K562 (cell line): Measurements from ENCODE around the gene WARS2. TPM values are rescaled to one million over a fixed set of nuclear protein-coding genes. Genes with fewer than 3 reads are reported as not detected.

Experiments used
- ATAC-seq: fragments of 200-7000 bp; cut with Tn5 transposase; 3 replicates; pipeline ENCODE4 v1.9.1; 2020; ENCODE audit warnings: moderate library complexity
- BruUV-seq: library from RNA; stranded (reverse); fragments of 400-500 nt; replicated peaks from 2 replicates; lab custom pipeline; 2021; lab: Mats Ljungman, UMichigan
- CTCF ChIA-PET: fragments of 300-600 bp; formaldehyde crosslinking; extraction: SDS; loops from one replicate; lab custom pipeline; 2021; ENCODE audit warnings: low intra/inter-chr PET ratio; lab: Yijun Ruan, JAX
- POLR2A ChIA-PET: fragments of 300-600, 350-650 bp; sonication (Branson Sonifier 250); formaldehyde crosslinking; extraction: SDS; loops from one replicate; lab custom pipeline; 2021; ENCODE audit warnings: antibody characterized with exemption, inconsistent platforms; lab: Yijun Ruan, JAX
- DNase-seq, 4 experiments: peaks; one replicate each; pipeline versions ENCODE4 v3.0.0 to v3.0.0-alpha.2; 2011 to 2018; ENCODE audit warnings: low spot score in 3 of 4, mixed read lengths in 3 of 4; ENCODE audit errors: extremely low read depth in 1 of 4
- FAIRE-seq: peaks from 2 replicates; lab custom pipeline; 2011; peaks lifted over from hg19 to GRCh38; lab: Jason Lieb, UNC
- H2AFZ ChIP-seq: 2 replicates; pipeline ENCODE4 v1.6.0; 2011; ENCODE audit warnings: low read depth, low read length, control low read depth, inconsistent platforms
- H3K27ac ChIP-seq: fragments of 200-600 bp; 3 replicates; pipeline ENCODE4 v1.8.0; 2011; ENCODE audit warnings: low read depth, mild to moderate bottlenecking, control low read depth, inconsistent platforms, low read length, moderate library complexity, mixed read lengths; ENCODE audit errors: extremely low read depth
- H3K27me3 ChIP-seq, 2 experiments: fragments of 300-600 bp in 1 of 2; 2 replicates in 1 of 2; 3 replicates in 1 of 2; pipeline versions ENCODE4 v1.6.0 to v1.8.0; 2011; ENCODE audit warnings: inconsistent platforms in 2 of 2, low read length in 2 of 2, mild to moderate bottlenecking in 1 of 2, mixed read lengths in 1 of 2, moderate library complexity in 1 of 2; ENCODE audit not compliant: control insufficient read depth in 2 of 2, insufficient read depth in 2 of 2
- H3K36me3 ChIP-seq: fragments of 300-600 bp; 3 replicates; pipeline ENCODE4 v1.8.0; 2011; ENCODE audit warnings: mild to moderate bottlenecking, low read length, inconsistent platforms; ENCODE audit not compliant: control insufficient read depth, insufficient read depth
- H3K4me1 ChIP-seq, 2 experiments: fragments of 200-600 bp in 1 of 2; replicated peaks in 1 of 2; 2 replicates in 1 of 2; 3 replicates in 1 of 2; pipeline versions ENCODE4 v1.5.1 to v1.8.0; 2011; ENCODE audit warnings: inconsistent platforms in 2 of 2, low read length in 2 of 2, mild to moderate bottlenecking in 1 of 2, mixed read lengths in 1 of 2, moderate library complexity in 1 of 2; ENCODE audit not compliant: control insufficient read depth in 2 of 2, insufficient read depth in 2 of 2
- H3K4me2 ChIP-seq: 2 replicates; pipeline ENCODE4 v1.6.1; 2011; ENCODE audit warnings: low read length, control low read depth, inconsistent platforms, mixed read lengths; ENCODE audit not compliant: insufficient read depth
- H3K4me3 ChIP-seq: fragments of 200-600 bp; sonication (generic), shearing (Covaris generic); 2 replicates; pipeline ENCODE4 v1.5.1; 2016; ENCODE audit warnings: control low read depth, inconsistent platforms
- H3K79me2 ChIP-seq: fragments of 200-600 bp; 3 replicates; pipeline ENCODE4 v1.8.0; 2011; ENCODE audit warnings: low read length, inconsistent platforms; ENCODE audit not compliant: control insufficient read depth, insufficient read depth
- H3K9ac ChIP-seq, 2 experiments: 2 replicates each; pipeline versions ENCODE4 v1.6.0 to v1.6.1; 2011; ENCODE audit warnings: low read depth in 2 of 2, low read length in 2 of 2, control low read depth in 1 of 2, inconsistent platforms in 1 of 2, mild to moderate bottlenecking in 1 of 2, mixed read lengths in 1 of 2; ENCODE audit not compliant: insufficient read depth in 1 of 2
- H3K9me1 ChIP-seq: one replicate; pipeline ENCODE4 v1.6.0; 2011; ENCODE audit warnings: inconsistent platforms, mild to moderate bottlenecking, low read length, moderate library complexity; ENCODE audit not compliant: control insufficient read depth, insufficient read depth
- H3K9me3 ChIP-seq: replicated peaks from 2 replicates; pipeline ENCODE4 v1.5.1; 2011; ENCODE audit warnings: low read depth, low read length, inconsistent platforms; ENCODE audit not compliant: control insufficient read depth, insufficient read depth
- H4K20me1 ChIP-seq: replicated peaks from 2 replicates; pipeline ENCODE4 v1.6.1; 2011; ENCODE audit warnings: low read length, inconsistent platforms, mixed read lengths; ENCODE audit not compliant: control insufficient read depth, insufficient read depth
- ARID3B ChIP-seq: fragments of 250-450 bp; sonication (Bioruptor Pico); IDR thresholded peaks from 2 replicates; pipeline ENCODE4 v1.4.0; 2020; ENCODE audit warnings: borderline replicate concordance
- CBX8 ChIP-seq: fragments of 200-600 bp; sonication (generic); IDR thresholded peaks from 2 replicates; pipeline ENCODE4 v1.6.1; 2012; ENCODE audit warnings: borderline replicate concordance, mixed run types, low read depth, mild to moderate bottlenecking, moderate library complexity, mixed read lengths, low read length, control low read depth, inconsistent platforms; ENCODE audit not compliant: poor library complexity, severe bottlenecking; ENCODE audit errors: extremely low read depth
- CHD1 ChIP-seq: fragments of 200-600 bp; sonication (generic); IDR thresholded peaks from one replicate; pipeline ENCODE4 v1.6.1; 2012; ENCODE audit warnings: mild to moderate bottlenecking, moderate library complexity, low read length, inconsistent platforms
- EHMT2 ChIP-seq: fragments of 450-650 bp; IDR thresholded peaks from 2 replicates; pipeline ENCODE4 v1.6.1; 2018; ENCODE audit warnings: antibody characterized with exemption
- JUND ChIP-seq, 2 experiments: IDR thresholded peaks; 2 replicates in 1 of 2; 3 replicates in 1 of 2; pipeline ENCODE4 v1.6.1; 2011; ENCODE audit warnings: borderline replicate concordance in 2 of 2, low read depth in 2 of 2, low read length in 2 of 2, improper control_type of control experiment in 1 of 2, missing biosample characterization in 1 of 2, missing genetic modification characterization in 1 of 2, missing genetic modification reagents in 1 of 2
- KLF10 ChIP-seq: fragments of 250-450 bp; sonication (Bioruptor Pico); IDR thresholded peaks from 2 replicates; pipeline ENCODE4 v1.6.1; 2021; ENCODE audit warnings: matching md5 sums
- POLR2AphosphoS5 ChIP-seq: IDR thresholded peaks from 2 replicates; pipeline ENCODE4 v1.6.1; 2011; ENCODE audit warnings: mild to moderate bottlenecking, low read depth, low read length, moderate library complexity; ENCODE audit not compliant: control insufficient read depth, insufficient read depth
- SMAD3 ChIP-seq: fragments of 450-650 bp; formaldehyde crosslinking; conservative IDR thresholded peaks from 2 replicates; pipeline ENCODE4 v1.4.0; 2020; ENCODE audit warnings: mild to moderate bottlenecking
- SNIP1 ChIP-seq: fragments of 450-650 bp; IDR thresholded peaks from 2 replicates; pipeline ENCODE4 v1.7.1; 2017; ENCODE audit warnings: low read depth, mild to moderate bottlenecking
- STAG1 ChIP-seq: sonication (generic); formaldehyde crosslinking; IDR thresholded peaks from 2 replicates; pipeline ENCODE4 v1.5.0; 2020; ENCODE audit warnings: missing genetic modification reagents, borderline replicate concordance
- TAF1 ChIP-seq: IDR thresholded peaks from 2 replicates; pipeline ENCODE4 v1.6.1; 2011; ENCODE audit warnings: mild to moderate bottlenecking, low read length, moderate library complexity; ENCODE audit not compliant: insufficient read depth, control insufficient read depth, severe bottlenecking; ENCODE audit errors: extremely low read depth
- TAL1 ChIP-seq: fragments of 450-650 bp; IDR thresholded peaks from 2 replicates; pipeline ENCODE4 v1.6.1; 2016; ENCODE audit warnings: mild to moderate bottlenecking
- TBL1XR1 ChIP-seq, 2 experiments: IDR thresholded peaks; 2 replicates each; pipeline ENCODE4 v1.6.1; 2012; ENCODE audit warnings: improper control_type of control experiment in 2 of 2, low read length in 2 of 2, mild to moderate bottlenecking in 1 of 2
- ZNF23 ChIP-seq: fragments of 250-450 bp; sonication (Bioruptor Pico); IDR thresholded peaks from 2 replicates; pipeline ENCODE4 v1.4.0; 2020; ENCODE audit warnings: mild to moderate bottlenecking
- WGBS: fragments of 100-300 bp; shearing (Covaris generic); methylation state at CpG from one replicate; pipeline ENCODE4 v1.1.6; 2016; ENCODE audit warnings: low coverage, mixed read lengths; ENCODE audit not compliant: insufficient coverage; ENCODE audit errors: missing lambda C conversion rate; 5-methylcytosine and 5-hydroxymethylcytosine counted together
- in situ Hi-C: fragments of 300-500 bp; cut with MboI; formaldehyde crosslinking; loops from 4 replicates; pipeline ENCODE4 v1.15.0; 2018; ENCODE audit warnings: inconsistent platforms, mixed read lengths
- intact Hi-C: fragments of 100-400 bp; cut with micrococcal nuclease; formaldehyde crosslinking; loops from 2 replicates; pipeline ENCODE4 v1.14.2; 2022
- polyA plus RNA-seq, 8 experiments: library from polyadenylated mRNA; depleted of rRNA in 4 of 8; stranded (reverse) in 5 of 8; unstranded in 3 of 8; fragments of >200 nt; fragmentation: Nextera tagmentation in 2 of 8; fragmentation: Illumina TruSeq in 1 of 8; extraction: Ambion mirVana in 2 of 8; extraction: Trizol in 1 of 8; gene quantifications; 2 replicates each; pipeline versions ENCODE4 v1.2.1 to v1.2.3, GENCODE V29; 2011 to 2014; ENCODE audit warnings: inconsistent platforms in 1 of 8, missing spikeins in 1 of 8
- total RNA-seq, 7 experiments: library from RNA; depleted of rRNA in 6 of 7; stranded (reverse); fragments of >200 nt in 6 of 7; fragmentation: Illumina TruSeq in 2 of 7; extraction: Trizol in 2 of 7; gene quantifications; 2 replicates each; pipeline versions ENCODE4 v1.2.1 to v1.2.3, GENCODE V29; 2011 to 2021; ENCODE audit warnings: low replicate concordance in 1 of 7

Gene WARS2
- total and polyA plus RNA-seq, 9 of the 15 experiments (the other 6 are each of a cell fraction or from before 2014, with no cell fraction given): 5.7 to 18.0 (median 16.9) TPM

DNA sequence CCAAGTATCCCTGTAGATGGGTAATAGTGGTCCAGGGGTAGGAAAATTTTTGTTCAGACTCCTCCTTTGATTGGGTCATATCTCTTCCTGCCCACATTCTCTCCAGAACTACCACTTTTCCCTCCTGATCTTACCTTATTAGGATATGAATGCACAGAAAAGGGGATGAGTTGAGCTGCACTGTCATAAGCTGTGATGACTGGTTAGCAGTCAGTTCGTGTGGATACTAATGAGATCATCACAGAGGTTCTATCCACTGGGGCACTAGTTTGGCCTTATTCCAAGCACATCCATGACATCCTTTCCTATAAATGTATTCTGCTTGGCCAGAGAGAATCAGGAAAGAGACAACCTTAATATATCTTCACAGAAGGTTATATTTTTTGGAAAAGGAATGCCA, 130.3 kb downstream of the WARS2 start:
- no peak for DNase-seq
- no peak overlapping the region for H3K4me3 ChIP-seq
- H3K27me3 ChIP-seq: peaks cover 5 to 26% of the 10 kb centered on the region in 2 experiments; a peak in 3 of 5 replicates
- ChIA-PET CTCF (no interaction called here), POLR2A (no interaction called here)
- FAIRE-seq: no peak
- WGBS: 0% methylated on average over 1 of the region's 1 CpG
- no peak overlapping the region for H3K27ac ChIP-seq
- no peak for ATAC-seq
- H3K9ac ChIP-seq: no peak overlapping the region
- TF ChIP-seq TBL1XR1 (IDR thresholded peaks at IDR 0.05; ENCODE audit: low read length in 2 of 2) (no peak), KLF10 (no peak), TAL1 (no peak), ARID3B (CRISPR knock-in tag) (no peak), SNIP1 (no peak), SMAD3 (CRISPR knock-in tag) (no peak), TAF1 (no peak), POLR2AphosphoS5 (no peak), JUND (IDR thresholded peaks at IDR 0.05; ENCODE audit: borderline replicate concordance, low read depth, low read length) (no peak), JUND (tag; IDR thresholded peaks at IDR 0.05; ENCODE audit: borderline replicate concordance, low read depth, low read length) (no peak), EHMT2 (no peak), CHD1 (no peak), CBX8 (no peak), STAG1 (no peak), ZNF23 (no peak)
- no peaks in the 10 kb centered on the region for H3K36me3 ChIP-seq
- no peaks in the 10 kb centered on the region for H3K79me2 ChIP-seq
- in situ Hi-C loops: no loop called here
- H2AFZ ChIP-seq: no peak overlapping the region
- H3K9me3 ChIP-seq: no peaks in the 10 kb centered on the region
- intact Hi-C loops: no loop called here
- H4K20me1 ChIP-seq: no peaks in the 10 kb centered on the region
- no peak overlapping the region for H3K4me2 ChIP-seq
- peaks cover 0 to 10% of the 10 kb centered on the region in 2 experiments; a peak in 1 of 5 replicates for H3K4me1 ChIP-seq
- no TSS peak for BruUV-seq
- H3K9me1 ChIP-seq: no peaks in the 10 kb centered on the region
